Measurements from ENCODE around the gene FRMD4A. TPM values are rescaled to one million over a fixed set of nuclear protein-coding genes. Genes with fewer than 3 reads are reported as not detected.

Gene FRMD4A
- total and polyA plus RNA-seq, 2 of the 4 experiments (the other 2 are of a cell fraction), result 30.3 to 68.8 TPM

DNA sequence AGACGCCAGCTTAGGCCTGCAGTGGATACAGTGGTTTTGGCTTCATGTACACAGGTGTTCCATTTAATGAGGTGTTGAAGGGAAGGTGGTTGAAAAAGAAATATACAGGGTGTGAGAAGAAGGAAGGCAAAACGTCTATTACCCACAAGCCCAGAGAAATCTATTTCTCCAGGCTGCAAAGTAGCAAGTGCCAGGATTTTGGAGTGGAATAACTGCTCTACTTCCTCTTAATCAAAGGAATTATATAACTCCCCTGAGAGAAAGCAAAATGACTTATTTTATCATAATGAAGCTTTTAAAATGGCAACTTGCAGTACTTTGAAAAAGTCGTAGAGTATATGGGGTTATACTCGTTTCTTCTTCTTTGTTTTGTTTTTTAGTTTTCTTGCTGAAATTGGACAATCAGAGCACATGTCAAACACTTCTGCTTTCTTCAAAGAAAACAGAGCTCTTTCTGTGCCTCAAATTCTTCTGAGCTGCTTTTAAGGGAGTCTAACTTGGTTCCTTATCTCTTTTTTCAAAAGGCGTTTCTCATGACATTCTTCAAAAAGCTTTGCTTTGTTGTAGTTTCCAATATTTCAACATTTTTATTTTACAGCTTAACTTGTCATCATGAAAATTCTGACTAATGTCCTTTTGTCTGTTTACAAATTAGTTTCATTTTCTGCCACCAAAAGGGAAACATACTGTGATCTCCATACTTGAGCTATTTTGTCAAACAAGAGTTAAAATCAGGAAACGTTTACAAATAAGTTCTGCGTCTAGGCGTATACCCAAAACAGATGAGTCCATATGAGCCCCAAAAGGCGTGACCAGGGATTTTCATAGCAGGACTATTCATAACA, 289.7 kb downstream of the FRMD4A start:
- in situ Hi-C loops (cut with MboI; ENCODE audit: low sequenced_read_pairs) (no loop called here), intact Hi-C loops (cut with micrococcal nuclease) (loop anchor here (1.0 kb wide), 1 partner anchor 33 kb away; no protein-coding TSS in a partner anchor), dilution Hi-C loops (cut with HindIII; ENCODE audit: low sequenced_read_pairs, unreplicated experiment) (no loop called here)
- Histone ChIP-seq H2BK120ac (ENCODE audit: low read depth, low read length) (peak overlapping the region; percentile 89), H3K9me3 (ENCODE audit: control insufficient read depth, insufficient read depth, low read length) (no peaks in the 10 kb centered on the region), H3K27ac (ENCODE audit: insufficient read depth, low read length) (peak overlapping the region; percentile 56), H3K4me2 (ENCODE audit: low read depth, low read length) (peak overlapping the region; percentile 3; the same call in 1 of the 2 replicates), H3K79me1 (ENCODE audit: low read depth in 1 of 2, low read length in 2 of 2) (no peaks in the 10 kb centered on the region), H2BK20ac (ENCODE audit: low read depth, low read length) (peak overlapping the region; percentile 77), H3K23ac (ENCODE audit: low read depth, low read length) (peak overlapping the region; percentile 58; the same call in 1 of the 2 replicates), H3K9me1 (ENCODE audit: insufficient read depth, low read length) (peaks cover 6% of the 10 kb centered on the region), H3K18ac (ENCODE audit: low read depth, low read length) (peak overlapping the region; percentile 97), H2BK5ac (ENCODE audit: low read depth, low read length, poor library complexity, severe bottlenecking) (peak overlapping the region; percentile 23), H4K20me1 (ENCODE audit: insufficient read depth, low read length) (no peaks in the 10 kb centered on the region), H2BK15ac (ENCODE audit: low read depth, low read length) (peak overlapping the region; percentile 55; the same call in 1 of the 3 replicates), H3K56ac (ENCODE audit: extremely low read depth, insufficient read depth, low read length) (no peak overlapping the region), H3K4ac (ENCODE audit: low read depth, low read length) (peak overlapping the region; percentile 88), H3K4me3 (ENCODE audit: insufficient read depth, low read depth, low read length) (no peak overlapping the region), H3K27me3 (ENCODE audit: control insufficient read depth, insufficient read depth, low read length) (no peaks in the 10 kb centered on the region), H4K91ac (ENCODE audit: insufficient read depth, low read depth, low read length) (peak overlapping the region; percentile 86), H3K9ac (ENCODE audit: low read depth, low read length) (peak overlapping the region; percentile 19), H3K36me3 (ENCODE audit: control insufficient read depth, insufficient read depth, low read length) (no peaks in the 10 kb centered on the region), H4K8ac (ENCODE audit: low read depth in 2 of 2, low read length in 2 of 2) (peak overlapping the region; percentile 63 to 88), H2AK9ac (replicated peaks; ENCODE audit: low read depth, low read length, poor library complexity) (peak overlapping the region; percentile 66), H3K4me1 (ENCODE audit: control insufficient read depth, insufficient read depth, low read length) (peaks cover 6% of the 10 kb centered on the region), H2AK5ac (ENCODE audit: low read depth, low read length) (peak overlapping the region; percentile 25; the same call in 1 of the 2 replicates), H2AFZ (replicated peaks; ENCODE audit: low read length, poor library complexity) (peak overlapping the region; percentile 40), H4K5ac (ENCODE audit: low read depth, low read length) (peak overlapping the region; percentile 54), H3K14ac (replicated peaks; ENCODE audit: low read depth, low read length) (peak overlapping the region; percentile 89)
- DNase-seq (no peak), ATAC-seq (ENCODE audit: low read depth) (no peak; the same call in 1 of the 2 replicates)
- BruUV-seq (replicated peaks), result no TSS peak
- no CpG with 5 or more reads among the region's 9 CpGs for WGBS, 2 experiments (ENCODE audit: extremely low coverage in 2 of 2, insufficient read length in 1 of 2)
- POLR2A ChIA-PET (ENCODE audit: unreplicated experiment), result no interaction called here
- TF ChIP-seq FOS (IDR thresholded peaks at IDR 0.05; ENCODE audit: low read depth, low read length) (no peak), CHD1 (IDR thresholded peaks at IDR 0.05; ENCODE audit: low read depth, low read length) (no peak), SMC3 (IDR thresholded peaks at IDR 0.05; ENCODE audit: low read depth, low read length) (no peak), BHLHE40 (IDR thresholded peaks at IDR 0.05; ENCODE audit: low read depth, low read length) (no peak), MXI1 (IDR thresholded peaks at IDR 0.05; ENCODE audit: borderline replicate concordance, low read depth, low read length) (no peak), MAFK (IDR thresholded peaks at IDR 0.05; ENCODE audit: low read depth, low read length) (no peak), RCOR1 (IDR thresholded peaks at IDR 0.05; ENCODE audit: insufficient replicate concordance, low read length) (no peak), RFX5 (IDR thresholded peaks at IDR 0.05; ENCODE audit: low read depth, low read length) (no peak), CEBPB (IDR thresholded peaks at IDR 0.05; ENCODE audit: low read depth, low read length) (no peak), MAZ (IDR thresholded peaks at IDR 0.05; ENCODE audit: borderline replicate concordance, low read depth, low read length) (no peak), POLR2A (IDR thresholded peaks at IDR 0.05; ENCODE audit: low read depth, low read length) (no peak), RAD21 (IDR thresholded peaks at IDR 0.05; ENCODE audit: low read length) (no peak), NFE2L2 (IDR thresholded peaks at IDR 0.05; ENCODE audit: low read depth, low read length) (no peak)
- TF ChIP-seq, protein P1, sequence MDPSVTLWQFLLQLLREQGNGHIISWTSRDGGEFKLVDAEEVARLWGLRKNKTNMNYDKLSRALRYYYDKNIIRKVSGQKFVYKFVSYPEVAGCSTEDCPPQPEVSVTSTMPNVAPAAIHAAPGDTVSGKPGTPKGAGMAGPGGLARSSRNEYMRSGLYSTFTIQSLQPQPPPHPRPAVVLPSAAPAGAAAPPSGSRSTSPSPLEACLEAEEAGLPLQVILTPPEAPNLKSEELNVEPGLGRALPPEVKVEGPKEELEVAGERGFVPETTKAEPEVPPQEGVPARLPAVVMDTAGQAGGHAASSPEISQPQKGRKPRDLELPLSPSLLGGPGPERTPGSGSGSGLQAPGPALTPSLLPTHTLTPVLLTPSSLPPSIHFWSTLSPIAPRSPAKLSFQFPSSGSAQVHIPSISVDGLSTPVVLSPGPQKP (IDR thresholded peaks at IDR 0.05; ENCODE audit: borderline replicate concordance, low read depth, low read length), result no peak
- TF ChIP-seq, protein P2, sequence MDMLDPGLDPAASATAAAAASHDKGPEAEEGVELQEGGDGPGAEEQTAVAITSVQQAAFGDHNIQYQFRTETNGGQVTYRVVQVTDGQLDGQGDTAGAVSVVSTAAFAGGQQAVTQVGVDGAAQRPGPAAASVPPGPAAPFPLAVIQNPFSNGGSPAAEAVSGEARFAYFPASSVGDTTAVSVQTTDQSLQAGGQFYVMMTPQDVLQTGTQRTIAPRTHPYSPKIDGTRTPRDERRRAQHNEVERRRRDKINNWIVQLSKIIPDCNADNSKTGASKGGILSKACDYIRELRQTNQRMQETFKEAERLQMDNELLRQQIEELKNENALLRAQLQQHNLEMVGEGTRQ (IDR thresholded peaks at IDR 0.05; ENCODE audit: low read depth, low read length), result no peak
- CTCF ChIA-PET, result interaction anchor here (0.6 kb wide), 1 partner anchor 254 kb away, joined by 4 read pairs; no protein-coding TSS in a partner anchor

All from IMR-90 (cell line).